GM21723 (cell line): ENCODE results near the gene SYNC.

Experiments
- ATAC-seq: cut with Tn5 transposase; IDR thresholded peaks from one replicate; pipeline ENCODE4 v1.9.1; 2021; ENCODE audit warnings: mild to moderate bottlenecking, moderate library complexity; ENCODE audit not compliant: unreplicated experiment

The SYNC gene

GRCh38 chr1:32702599-32703478 is at the start of gene SYNC:
Gene SYNC, minus strand, starts transcription at chr1:32702770. Its CDS starts 110 bp downstream, at chr1:32702660.
- no peak for ATAC-seq

DNA sequence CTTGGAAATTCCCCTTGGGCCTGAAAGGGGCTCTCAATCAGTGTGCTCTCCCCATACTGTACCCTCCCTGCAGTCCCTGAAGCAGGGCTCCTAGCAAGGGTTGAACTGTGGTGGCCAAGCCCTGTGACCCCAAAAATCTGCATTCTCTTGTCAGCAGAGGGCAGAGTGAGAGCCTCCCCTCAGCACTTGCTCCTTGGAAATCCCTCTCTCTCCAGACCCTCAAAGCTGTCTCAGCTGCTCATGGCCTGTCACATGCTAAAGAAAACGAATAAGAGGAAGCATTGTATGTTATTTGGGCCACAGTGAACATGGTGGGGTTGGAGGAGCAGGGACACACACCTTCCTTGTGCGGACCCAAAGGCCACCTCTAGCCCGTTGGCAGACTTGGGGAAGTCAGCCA is 47.2 kb upstream of the SYNC start:
- no peak for ATAC-seq

- no peak for ATAC-seq
Observed at GRCh38 chr1:32749332-32749731, 46.8 kb upstream of the SYNC start.

DNA sequence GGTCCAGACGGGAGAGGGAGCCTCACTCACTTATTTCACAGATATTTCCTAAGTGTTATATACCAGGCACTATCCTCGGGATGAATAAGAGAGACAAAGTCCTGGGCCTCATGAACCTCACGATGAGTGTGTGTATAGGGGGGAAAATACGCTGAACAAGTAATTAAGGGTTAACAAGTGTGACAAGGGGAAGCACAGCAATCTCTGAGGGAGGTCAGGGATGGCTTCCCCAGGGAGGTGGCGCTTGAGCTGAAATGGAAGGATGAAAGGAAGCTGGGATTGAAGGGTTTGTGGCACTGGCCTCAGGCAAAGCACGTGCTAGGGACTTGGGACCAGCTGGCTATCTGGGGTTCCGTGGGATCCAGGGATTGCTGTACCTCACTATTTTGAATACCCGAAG is 46.4 kb upstream of the SYNC start:
- no peak for ATAC-seq

GRCh38 chr1:32748348-32748747 is 45.8 kb upstream of the SYNC start:
- ATAC-seq, result no peak

DNA sequence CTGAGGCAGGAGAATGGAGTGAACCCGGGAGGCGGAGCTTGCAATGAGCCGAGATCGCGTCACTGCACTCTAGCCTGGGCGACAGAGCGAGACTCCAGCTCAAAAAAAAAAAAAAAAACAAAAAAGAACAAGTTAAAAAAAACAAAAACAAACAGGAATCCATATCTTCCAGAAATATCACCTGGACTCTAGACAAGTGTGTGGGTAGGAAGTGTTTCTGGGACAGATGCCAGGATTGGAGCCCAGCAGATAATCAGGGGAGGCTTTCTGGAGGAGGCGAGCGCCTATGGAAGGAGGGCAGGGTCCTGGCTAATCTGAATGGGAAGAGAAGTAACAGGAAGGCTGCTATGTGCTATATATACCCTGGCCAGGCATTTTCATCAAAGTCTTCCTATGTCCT is 43.6 kb upstream of the SYNC start:
- no peak for ATAC-seq

DNA sequence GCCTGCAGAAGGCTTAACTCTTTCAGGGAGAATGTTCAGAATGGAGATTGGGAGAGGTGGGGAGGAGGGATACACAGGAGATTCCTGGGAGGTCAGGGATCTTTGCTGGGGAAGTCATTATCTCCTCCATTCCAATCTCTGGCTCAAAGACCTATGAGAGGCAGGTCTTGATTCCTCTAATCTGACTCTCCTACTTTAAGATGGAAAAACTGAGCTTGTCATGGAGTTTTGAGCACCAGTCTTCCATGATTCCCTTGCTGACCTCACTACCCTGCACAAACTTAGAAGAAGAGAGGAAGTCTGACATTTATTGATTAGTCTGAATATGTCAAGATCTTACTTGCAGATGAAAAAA is 41.5 kb upstream of the SYNC start:
- ATAC-seq, result no peak

DNA sequence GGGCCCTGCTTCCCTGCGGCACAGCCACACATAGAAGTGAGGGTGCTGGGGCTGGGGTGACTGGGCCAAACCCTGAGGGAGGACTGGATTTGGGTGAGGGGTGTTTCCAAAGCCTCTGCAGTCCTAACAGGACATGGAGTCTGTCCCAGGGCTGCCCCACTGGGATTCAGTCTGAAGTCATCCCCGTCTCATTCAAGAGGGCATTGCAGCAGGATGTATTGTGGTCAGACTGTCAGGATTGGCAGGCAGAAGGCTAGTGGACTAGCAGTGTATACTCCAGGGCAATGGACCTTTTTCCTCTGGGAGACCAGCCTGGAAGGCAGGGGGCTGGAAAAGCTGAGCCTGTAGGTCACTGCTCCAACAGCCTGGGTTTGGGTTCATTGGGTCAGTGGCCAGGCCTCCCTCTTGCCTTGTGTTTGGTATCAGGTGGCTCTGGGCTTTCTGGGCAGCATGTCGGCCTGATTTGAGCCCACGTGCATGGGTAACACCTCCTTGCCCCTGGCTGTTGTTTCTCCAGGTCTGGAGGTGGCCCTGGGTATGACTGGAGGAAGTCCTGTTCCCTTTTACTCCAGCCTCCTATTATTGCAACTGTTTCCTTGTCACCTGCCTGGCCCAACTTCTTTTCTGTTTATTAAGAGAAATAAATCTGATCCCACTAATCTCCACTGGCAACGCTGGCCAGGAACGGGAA is 41.0 kb upstream of the SYNC start:
- no peak for ATAC-seq

GRCh38 chr1:32742956-32743355 is 40.4 kb upstream of the SYNC start:
- no peak for ATAC-seq

GRCh38 chr1:32742199-32742947 is 39.8 kb upstream of the SYNC start:
- ATAC-seq, result no peak

DNA sequence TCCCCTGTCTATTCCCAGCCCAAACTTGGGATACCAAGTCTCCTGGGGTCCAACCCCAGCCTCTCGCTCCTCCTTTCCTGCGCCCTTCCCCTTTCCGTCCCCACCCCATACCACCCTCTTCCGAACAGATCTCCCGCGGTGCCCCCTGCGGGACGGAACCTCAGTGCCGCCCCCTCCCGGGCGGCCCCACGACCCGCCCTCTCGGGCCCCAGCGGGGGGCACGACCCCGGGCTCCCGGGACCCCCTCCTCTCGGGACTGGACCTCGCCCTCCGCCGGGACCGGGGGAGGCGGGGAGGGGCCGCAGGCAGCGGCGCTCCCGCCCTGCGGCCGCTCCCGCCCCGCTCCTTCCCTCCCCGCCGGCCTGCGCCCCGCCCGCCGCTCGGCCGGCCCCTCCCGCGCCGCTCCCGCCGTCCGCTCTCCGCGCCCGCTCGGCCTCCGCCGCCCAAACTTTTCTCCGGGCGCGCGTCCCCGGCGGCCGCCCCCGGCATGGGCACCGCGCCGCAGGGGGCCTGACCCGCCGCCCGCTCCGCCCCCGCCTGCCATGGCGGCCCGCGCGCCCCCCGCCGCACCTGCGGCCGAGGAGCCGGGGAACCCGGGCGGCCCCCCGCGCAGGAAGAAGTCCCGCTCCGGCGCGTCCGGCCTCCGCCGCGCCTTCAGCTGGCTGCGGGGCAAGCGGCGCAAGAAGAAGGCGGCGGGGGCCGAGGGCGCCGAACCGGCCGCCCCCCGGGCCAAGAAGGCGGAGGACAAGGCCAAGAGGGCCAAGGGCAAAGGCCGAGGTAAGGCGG is 39.0 kb upstream of the SYNC start:
- no peak for ATAC-seq

DNA sequence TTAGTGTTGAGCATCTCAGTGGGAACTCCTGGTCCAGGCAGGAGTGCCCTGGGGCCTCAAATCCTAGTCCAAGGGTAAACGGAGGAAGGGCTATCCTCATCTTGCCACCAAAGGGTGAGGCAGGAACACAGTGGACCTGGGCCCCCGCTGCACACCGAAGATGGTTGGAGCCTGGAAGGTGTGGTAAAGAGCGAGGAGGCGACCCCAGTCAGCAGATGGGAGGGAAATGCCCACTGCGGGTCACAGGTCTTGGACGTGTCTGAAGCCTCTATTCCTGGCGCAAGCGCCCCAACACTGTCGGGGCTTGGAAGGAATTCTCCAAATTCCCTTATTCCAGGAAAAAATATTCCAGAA is 38.5 kb upstream of the SYNC start:
- ATAC-seq, result no peak

- ATAC-seq, result no peak
Observed at GRCh38 chr1:32736812-32737791, 34.5 kb upstream of the SYNC start.

DNA sequence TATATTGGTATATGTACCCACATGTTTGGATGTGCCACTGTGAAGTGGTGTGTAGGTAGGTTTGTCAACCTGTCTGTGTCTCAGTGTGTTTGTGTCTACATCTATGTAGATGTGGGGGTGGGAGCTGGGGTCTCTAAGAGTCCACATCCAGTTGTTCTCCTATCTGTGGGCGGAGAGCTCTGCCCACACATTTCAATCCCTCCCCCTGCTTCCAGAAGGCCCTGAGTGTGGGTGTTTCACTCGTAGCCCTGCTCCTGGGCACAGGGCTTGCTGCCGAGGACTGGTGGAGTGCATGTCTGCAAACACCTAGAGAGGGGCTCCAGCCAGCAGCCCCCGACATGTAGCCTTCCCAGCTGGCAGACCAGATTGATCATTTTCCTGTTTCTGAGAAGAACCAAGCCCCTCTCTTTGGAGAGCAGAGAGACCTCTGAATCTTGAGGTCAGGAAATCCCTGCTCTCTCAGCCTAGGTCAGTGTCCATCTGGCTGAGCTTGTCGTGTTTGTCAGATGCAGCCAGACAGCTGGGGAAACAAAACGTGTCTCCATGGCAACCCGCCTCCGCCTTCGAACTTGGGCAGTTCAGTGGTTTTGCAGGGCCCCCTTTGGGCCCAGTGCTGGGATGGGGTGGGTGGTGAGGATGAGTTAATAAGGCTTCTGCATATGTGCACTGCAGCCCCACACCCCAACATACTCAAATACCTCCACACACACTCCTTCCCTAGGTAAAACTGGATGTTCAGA is 31.2 kb upstream of the SYNC start:
- no peak for ATAC-seq

DNA sequence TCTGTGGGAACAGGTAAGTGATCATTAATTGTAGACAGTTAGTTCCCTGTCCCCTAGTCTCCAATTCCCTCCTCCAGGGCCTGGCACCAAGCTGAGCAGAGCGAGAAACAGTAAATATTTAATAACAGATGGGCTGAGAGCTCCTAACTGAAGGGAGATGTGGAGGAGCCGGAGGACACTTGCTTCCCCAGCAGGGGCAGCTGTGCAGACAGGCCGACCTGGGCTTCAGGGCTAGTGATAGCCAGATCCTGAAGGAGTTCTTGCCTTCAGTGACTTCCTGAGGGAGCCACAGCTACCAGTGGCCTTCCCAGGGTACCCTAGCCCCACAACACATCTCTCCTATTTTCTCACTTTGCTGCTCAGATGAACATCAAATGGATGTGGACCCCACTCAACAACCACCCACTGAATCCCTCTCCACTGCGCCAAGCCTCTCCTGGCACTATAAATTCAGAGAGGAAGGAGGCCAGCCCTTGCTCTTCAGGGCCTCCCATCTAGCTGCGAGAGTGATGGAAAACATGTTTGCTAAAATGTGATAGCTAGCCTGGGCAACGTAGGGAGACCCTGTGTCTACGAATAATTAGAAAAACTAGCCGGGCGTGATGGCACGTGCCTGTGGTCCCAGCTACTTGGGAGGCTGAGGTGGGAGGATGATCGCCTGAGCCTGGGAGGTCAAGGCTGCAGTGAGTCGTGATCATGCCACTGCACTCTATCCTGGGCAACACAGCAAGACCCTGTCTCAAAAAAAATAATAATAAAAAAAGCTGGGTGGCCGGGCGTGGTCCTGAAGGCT is 26.9 kb upstream of the SYNC start:
- no peak for ATAC-seq

DNA sequence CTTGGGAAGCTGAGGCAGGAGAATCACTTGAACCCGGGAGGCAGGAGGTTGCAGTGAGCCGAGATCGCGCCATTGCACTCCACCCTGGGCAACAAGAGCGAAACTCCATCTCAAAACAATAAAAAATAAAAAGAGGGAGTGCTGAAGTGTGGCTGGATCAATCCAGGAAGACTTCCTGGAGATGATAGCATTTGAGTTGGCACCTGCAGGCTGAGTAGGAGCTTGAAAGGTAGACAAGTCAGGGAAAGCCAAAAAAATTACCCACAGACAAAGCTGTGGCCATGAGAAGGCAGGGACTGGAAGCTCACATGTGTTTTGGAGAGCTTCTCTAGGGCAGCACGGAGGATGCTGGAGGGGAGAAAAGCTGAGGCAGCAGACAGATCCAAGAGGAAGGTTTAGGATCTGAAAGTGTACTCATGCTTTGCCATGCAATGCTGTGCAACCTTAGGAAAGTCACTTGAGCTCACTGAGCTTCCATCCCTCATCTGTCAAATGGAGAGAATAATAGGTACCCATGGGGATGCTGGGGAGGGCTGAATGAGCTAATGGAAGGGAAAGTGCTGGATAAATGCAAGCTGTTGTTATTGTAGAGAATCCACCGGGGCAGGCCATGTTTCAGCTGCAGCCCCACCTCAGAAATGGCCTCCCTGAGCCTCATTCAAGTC is 26.0 kb upstream of the SYNC start:
- no peak for ATAC-seq

- no peak for ATAC-seq
Observed at GRCh38 chr1:32727876-32728275, 25.3 kb upstream of the SYNC start.

DNA sequence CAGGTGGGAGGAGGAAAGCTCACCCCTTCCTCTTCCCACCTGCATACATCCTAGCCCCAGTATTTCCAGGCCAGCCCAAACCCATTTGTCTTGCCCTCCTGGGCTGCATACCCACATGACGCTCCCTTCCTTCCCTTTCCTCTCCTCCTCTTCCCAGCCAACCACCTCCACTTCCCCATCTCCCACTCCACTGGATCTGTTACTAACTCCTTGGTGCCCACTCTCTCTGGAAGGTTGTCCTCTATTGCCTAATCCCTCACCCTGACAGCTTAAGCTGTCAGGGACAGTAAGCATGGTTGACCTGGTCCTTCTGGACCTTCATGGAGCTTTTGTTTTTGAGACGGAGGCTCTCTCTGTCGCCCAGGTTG is 23.0 kb upstream of the SYNC start:
- no peak for ATAC-seq
